Measurements from ENCODE around the gene ADAM15. TPM values are rescaled to one million over a fixed set of nuclear protein-coding genes. Genes with fewer than 3 reads are reported as not detected.

The ADAM15 gene
- total RNA-seq, 6 experiments from 2014 or later, result 16.2 to 33.9 (median 26.4) TPM

GRCh38 chr1:155062151-155062686 lies 11.1 kb downstream of the ADAM15 start:
- DNase-seq, result no peak
- 20% methylated on average over 7 of the region's 29 CpGs for WGBS (ENCODE audit: insufficient coverage, low coverage, low lambda C conversion rate, missing lambda C conversion rate)
- Histone ChIP-seq H3K4me3 (no peak overlapping the region), H3K27ac (no peak overlapping the region), H3K36me3 (peaks cover 0 to 12% (median 0%) of the 10 kb centered on the region in 4 donors), H3K4me1 (peaks cover 0 to 27% (median 14%) of the 10 kb centered on the region in 4 donors), H3K9me3 (no peaks in the 10 kb centered on the region), H3K27me3 (no peaks in the 10 kb centered on the region)
- TF ChIP-seq POLR2A (IDR thresholded peaks at IDR 0.05), result no peak
- no peak for TF ChIP-seq CTCF (IDR thresholded peaks at IDR 0.05)
- intact Hi-C loops (cut with DNase I), result no loop called here
- no peak for ATAC-seq

- TF ChIP-seq CTCF (IDR thresholded peaks at IDR 0.05) (peak; percentile 58 to 63 (median 62)), POLR2A (IDR thresholded peaks at IDR 0.05) (no peak)
- no peak for DNase-seq
- Histone ChIP-seq H3K36me3 (peaks cover 0 to 6% (median 0%) of the 10 kb centered on the region in 4 donors), H3K4me1 (peaks cover 0 to 27% (median 14%) of the 10 kb centered on the region in 4 donors), H3K4me3 (peak overlapping the region in 2 of 3 donors; percentile 75 to 92), H3K9me3 (no peaks in the 10 kb centered on the region), H3K27ac (no peak overlapping the region), H3K27me3 (no peaks in the 10 kb centered on the region)
- intact Hi-C loops (cut with DNase I), result no loop called here
- ATAC-seq, result peak; percentile 5 to 44 (median 28)
- WGBS (ENCODE audit: insufficient coverage, low coverage, low lambda C conversion rate, missing lambda C conversion rate), result 3% methylated on average over 15 of the region's 46 CpGs
These were observed 11.7 kb downstream of the ADAM15 start for GRCh38 chr1:155062702-155063411.

GRCh38 chr1:155063550-155064110 lies 12.5 kb downstream of the ADAM15 start, which contains the start of gene EFNA4:
EFNA4 (plus strand) TSS chr1:155063740; CDS start chr1:155063824, 84 bp downstream.
- H3K9me3 ChIP-seq, result no peaks in the 10 kb centered on the region
- intact Hi-C loops (cut with DNase I), result no loop called here
- H3K36me3 ChIP-seq, result no peaks in the 10 kb centered on the region
- TF ChIP-seq POLR2A (IDR thresholded peaks at IDR 0.05), result peak; percentile 60
- no peak for TF ChIP-seq CTCF (IDR thresholded peaks at IDR 0.05)
- 0% methylated on average over 15 of the region's 57 CpGs for WGBS (ENCODE audit: insufficient coverage, low coverage, low lambda C conversion rate, missing lambda C conversion rate)
- H3K27me3 ChIP-seq, result no peaks in the 10 kb centered on the region
- H3K4me1 ChIP-seq, result peaks cover 0 to 27% (median 14%) of the 10 kb centered on the region in 4 donors
- peak within 1 kb of the TSS; percentile 20 to 65 (median 53) for H3K27ac ChIP-seq
- H3K4me3 ChIP-seq, result peak within 1 kb of the TSS; percentile 70 to 92 (median 75)
- DNase-seq (peak; percentile 84 to 91 (median 88)), ATAC-seq (peak; percentile 85 to 91 (median 89))

GRCh38 chr1:155064111-155064831 lies 13.2 kb downstream of the ADAM15 start:
- no peaks in the 10 kb centered on the region for H3K27me3 ChIP-seq
- 18% methylated on average over 5 of the region's 14 CpGs for WGBS (ENCODE audit: insufficient coverage, low coverage, low lambda C conversion rate, missing lambda C conversion rate)
- intact Hi-C loops (cut with DNase I), result no loop called here
- peak overlapping the region; percentile 70 to 92 (median 75) for H3K4me3 ChIP-seq
- H3K36me3 ChIP-seq, result no peaks in the 10 kb centered on the region
- DNase-seq (no peak), ATAC-seq (peak in 2 of 4 donors; percentile 1 to 3)
- peaks cover 0 to 27% (median 14%) of the 10 kb centered on the region in 4 donors for H3K4me1 ChIP-seq
- H3K27ac ChIP-seq, result peak overlapping the region in 1 of 3 donors; percentile 20
- no peaks in the 10 kb centered on the region for H3K9me3 ChIP-seq
- no peak for TF ChIP-seq CTCF (IDR thresholded peaks at IDR 0.05)
- no peak for TF ChIP-seq POLR2A (IDR thresholded peaks at IDR 0.05)

Data from right lobe of liver (tissue), 6 donors.